DMS79 (cell line): Measurements from ENCODE around the gene TCF7.
A peak's percentile ranks its signal among the peaks of the same experiment; 100 is the strongest.

Experiments used
- DNase-seq: peaks from one replicate; lab custom pipeline; 2025; lab: John Stamatoyannopoulos, UW

Gene TCF7

GRCh38 chr5:134177369-134178095 is 63.1 kb downstream of the TCF7 start:
- peak; percentile 35 for DNase-seq

DNA sequence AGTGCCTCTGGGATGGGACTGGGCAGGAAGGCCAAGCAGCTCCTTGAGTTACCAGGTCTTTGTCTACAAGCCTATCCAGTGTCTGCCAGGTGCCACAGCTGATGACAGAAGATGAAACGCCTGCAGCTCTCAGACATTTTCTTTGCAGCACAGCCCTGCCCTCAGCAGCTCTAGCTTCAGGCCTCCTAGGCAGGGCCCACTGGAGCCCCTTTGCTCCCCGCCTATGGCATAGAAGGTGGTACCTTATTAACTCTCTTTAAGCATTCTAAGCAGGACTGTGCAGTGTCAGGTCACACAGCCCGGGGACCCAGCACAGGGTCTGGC is 63.6 kb downstream of the TCF7 start:
- DNase-seq = no peak

- DNase-seq = no peak
Observed at GRCh38 chr5:134183481-134183880, 69.0 kb downstream of the TCF7 start.

DNA sequence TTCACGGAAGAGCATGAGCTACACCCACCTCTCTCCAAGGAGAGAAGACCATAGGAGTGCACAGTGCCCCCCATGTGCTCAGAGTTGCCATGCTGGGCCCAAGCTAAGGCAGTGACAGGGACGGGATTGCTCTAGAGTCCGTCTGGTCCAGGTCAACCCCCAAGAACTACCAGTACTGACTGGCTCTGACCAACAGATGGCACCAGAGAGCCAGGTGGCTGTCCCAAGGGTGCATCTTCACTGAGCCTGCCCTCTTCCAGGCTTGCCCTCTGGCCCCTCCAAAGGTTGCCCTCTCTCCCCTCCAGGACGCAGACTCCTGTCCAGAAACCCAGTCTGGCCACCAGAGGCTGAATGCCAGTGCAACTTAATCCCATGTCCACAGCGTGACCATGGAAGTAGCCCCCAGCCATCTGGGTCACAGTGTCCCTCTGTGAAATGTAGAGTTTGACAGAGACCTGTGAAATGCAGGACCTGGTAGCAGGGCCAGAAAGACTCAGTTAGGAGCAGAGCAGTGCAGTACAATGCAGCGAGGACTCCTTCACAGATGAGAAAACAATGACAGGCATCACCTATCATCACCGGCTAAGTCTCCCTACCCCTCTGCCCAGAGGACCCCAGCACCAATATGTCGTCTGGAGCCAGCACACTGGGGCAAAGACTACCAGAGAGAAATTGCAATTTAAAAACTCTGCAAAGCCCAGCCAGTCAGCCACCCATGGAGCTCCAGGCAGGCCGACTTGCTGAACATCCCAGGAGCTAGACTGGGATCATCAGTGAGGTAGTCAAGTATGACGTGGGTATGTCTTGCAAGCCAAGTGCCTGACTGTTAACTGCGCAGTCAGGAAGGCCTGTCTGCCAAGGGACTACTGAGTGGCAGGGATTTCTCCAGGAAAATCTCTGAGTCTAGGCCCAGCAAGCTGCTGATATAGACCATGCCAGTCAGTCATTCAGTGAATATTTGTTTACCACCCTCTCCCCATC is 70.0 kb downstream of the TCF7 start:
- DNase-seq = no peak

DNA sequence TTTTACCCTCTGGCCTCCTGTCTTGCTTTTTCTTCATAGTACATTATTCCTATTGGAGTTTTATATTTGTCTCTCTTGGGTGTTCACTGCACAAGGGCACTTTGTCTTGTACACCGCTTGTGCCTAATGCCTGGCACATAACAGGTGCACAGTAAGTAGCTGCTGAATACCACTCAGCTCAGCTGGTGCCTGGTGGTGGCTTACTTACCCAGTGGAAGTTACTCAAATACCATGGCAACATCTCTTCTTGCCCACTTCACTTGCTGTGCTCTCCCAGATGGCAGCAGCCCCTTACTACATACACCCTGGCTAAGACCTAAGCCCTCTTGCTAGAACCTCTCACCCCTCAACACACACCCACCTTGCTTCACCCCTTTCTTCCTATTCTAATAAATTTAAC is 73.6 kb downstream of the TCF7 start:
- no peak for DNase-seq

DNA sequence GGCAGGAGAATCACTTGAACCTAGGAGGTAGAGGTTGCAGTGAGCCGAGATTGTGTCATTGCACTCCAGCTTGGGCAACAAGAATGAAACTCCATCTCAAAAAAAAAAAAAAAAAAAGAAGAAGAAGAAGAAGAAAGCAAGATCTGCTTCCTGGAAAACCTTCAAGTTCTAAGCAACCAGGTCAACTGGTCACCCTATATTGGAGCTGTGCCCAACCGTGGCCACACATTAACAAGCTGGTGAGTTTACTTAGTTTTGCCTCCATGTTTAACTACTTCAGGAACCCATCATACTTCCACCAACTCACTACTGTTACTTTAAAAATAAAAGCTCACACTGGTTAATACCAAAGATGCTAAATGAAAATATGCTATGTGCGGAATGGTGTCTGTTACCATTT is 74.5 kb downstream of the TCF7 start:
- no peak for DNase-seq

DNA sequence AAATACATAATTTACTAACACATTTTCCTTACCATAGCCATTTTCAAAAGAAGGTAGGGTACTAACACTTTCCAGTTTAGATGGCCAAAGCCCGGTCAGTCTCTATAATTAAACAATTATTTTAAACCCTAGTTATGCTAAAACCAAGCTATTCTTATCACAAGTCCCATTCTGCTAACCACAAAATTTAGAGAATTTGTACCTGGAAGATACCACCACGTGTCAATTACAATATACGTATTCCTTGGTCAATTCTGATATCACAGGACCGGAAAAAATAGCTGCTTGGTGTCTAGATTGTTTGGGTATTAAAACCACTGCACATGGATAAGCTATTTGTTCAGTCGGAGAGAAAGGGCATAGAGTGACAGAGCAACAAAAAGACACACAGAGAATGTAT is 81.2 kb downstream of the TCF7 start:
- DNase-seq = no peak
